HG03460 (cell line): ENCODE measurements around the gene C4B.
"Not testable (repeated sequence)": the region's sequence is repeated elsewhere in the genome, so short reads cannot be mapped to it uniquely, and the experiment has no call there.

Source experiments
- ATAC-seq: cut with Tn5 transposase; IDR thresholded peaks from one replicate; pipeline ENCODE4 v1.9.1; 2021; ENCODE audit not compliant: unreplicated experiment

Gene C4B

DNA sequence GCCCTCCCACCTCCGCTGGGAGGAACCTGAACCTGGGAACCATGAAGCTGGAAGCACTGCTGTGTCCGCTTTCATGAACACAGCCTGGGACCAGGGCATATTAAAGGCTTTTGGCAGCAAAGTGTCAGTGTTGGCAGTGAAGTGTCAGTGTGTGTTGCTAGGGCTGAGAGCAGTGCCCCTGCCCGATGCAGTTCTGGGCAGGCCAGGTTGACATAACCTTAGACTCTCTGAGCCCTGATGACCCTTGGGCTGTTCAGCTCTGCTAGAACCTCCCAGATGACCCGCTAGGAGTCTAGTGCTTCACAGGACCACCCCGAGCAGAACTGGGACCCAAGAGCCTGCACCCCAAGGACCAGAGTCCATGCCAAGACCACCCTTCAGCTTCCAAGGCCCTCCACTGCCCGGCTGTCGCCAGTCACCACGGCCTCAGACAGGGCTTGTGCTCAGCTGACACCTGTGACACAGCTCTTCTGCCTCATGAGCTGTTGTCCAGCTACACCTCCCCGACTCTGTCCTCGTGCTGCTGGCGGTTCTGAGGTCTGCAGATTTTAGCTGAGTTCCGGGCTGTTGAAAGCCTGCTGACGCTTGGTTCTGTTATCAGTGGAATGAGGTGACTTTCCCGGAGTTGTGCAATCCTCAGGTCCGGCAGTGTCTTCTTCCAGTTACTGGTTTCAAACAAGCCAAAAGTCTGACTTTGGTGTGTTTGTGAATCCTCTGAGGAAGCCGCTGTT, 20.9 kb downstream of the C4B start:
- not testable (repeated sequence) for ATAC-seq

DNA sequence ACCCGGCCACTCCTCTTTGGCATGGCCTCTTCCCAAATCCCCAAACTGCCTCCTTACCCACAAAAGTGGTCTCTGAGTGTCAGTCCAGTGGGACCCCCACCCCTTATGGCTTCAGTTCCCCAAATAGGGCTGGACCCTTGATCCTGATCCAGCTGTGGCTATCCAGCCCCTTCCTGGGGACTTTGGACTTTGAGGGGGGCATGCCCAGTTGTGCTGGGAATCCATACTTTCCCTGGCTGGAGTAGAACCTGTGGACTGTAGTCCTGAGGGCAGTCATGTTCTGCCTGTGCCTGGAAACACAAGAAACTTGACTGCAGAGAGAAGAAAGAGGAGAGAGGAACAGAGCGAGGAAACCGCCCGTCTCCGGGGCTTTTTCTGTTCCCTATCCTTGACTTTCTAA, 22.5 kb downstream of the C4B start:
- not testable (repeated sequence) for ATAC-seq

DNA sequence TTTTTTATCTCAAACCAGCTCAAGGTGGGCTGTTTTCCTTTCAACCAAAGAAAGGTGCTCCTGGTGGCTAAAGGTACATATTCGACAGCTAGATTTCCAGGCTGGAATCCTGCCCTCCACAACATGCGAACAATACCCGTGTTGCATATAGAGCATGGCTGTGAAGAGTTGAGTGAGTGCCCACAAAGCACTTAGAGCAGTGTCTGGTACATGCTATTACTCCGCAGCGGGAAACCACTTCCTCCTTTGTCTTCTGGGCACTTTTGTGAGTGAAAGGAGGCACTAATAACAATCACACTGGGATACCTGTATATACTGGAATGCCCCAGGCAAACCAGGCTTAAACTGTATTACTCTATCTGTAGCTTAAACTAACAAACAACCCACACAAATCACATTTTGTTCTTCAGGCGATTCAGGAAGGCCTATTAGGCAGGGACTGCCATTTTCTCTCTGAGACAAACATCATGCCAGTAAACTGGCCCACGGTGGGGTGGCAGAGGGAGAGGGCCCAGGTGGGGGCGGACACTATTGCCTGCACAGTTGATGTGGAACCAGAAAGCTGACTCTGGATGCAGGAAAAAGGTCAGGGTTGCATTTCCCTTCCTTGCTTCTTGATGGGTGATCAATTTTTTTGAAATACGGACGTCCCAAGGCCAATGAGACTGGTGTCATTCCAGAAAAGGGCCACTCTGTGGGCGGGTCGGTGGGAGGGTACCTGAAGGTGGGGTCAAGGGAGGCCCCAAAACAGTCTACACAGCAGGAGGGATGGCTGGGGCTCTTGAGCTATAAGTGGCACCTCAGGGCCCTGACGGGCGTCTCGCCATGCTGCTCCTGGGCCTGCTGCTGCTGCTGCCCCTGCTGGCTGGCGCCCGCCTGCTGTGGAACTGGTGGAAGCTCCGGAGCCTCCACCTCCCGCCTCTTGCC, 23.3 kb downstream of the C4B start, which contains the start of gene CYP21A2:
Gene CYP21A2 (plus strand): TSS at position 818 of the 927 bp plus-strand sequence. CDS start 8 bp downstream, at position 826.
- not testable (repeated sequence) for ATAC-seq

DNA sequence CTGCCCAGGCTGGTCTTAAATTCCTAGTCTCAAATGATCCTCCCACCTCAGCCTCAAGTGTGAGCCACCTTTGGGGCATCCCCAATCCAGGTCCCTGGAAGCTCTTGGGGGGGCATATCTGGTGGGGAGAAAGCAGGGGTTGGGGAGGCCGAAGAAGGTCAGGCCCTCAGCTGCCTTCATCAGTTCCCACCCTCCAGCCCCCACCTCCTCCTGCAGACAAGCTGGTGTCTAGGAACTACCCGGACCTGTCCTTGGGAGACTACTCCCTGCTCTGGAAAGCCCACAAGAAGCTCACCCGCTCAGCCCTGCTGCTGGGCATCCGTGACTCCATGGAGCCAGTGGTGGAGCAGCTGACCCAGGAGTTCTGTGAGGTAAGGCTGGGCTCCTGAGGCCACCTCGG, 24.3 kb downstream of the C4B start:
- not testable (repeated sequence) for ATAC-seq

DNA sequence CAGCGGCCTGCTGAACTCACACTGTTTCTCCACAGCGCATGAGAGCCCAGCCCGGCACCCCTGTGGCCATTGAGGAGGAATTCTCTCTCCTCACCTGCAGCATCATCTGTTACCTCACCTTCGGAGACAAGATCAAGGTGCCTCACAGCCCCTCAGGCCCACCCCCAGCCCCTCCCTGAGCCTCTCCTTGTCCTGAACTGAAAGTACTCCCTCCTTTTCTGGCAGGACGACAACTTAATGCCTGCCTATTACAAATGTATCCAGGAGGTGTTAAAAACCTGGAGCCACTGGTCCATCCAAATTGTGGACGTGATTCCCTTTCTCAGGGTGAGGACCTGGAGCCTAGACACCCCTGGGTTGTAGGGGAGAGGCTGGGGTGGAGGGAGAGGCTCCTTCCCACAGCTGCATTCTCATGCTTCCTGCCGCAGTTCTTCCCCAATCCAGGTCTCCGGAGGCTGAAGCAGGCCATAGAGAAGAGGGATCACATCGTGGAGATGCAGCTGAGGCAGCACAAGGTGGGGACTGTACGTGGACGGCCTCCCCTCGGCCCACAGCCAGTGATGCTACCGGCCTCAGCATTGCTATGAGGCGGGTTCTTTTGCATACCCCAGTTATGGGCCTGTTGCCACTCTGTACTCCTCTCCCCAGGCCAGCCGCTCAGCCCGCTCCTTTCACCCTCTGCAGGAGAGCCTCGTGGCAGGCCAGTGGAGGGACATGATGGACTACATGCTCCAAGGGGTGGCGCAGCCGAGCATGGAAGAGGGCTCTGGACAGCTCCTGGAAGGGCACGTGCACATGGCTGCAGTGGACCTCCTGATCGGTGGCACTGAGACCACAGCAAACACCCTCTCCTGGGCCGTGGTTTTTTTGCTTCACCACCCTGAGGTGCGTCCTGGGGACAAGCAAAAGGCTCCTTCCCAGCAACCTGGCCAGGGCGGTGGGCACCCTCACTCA, 25.0 kb downstream of the C4B start:
- ATAC-seq: not testable (repeated sequence)

DNA sequence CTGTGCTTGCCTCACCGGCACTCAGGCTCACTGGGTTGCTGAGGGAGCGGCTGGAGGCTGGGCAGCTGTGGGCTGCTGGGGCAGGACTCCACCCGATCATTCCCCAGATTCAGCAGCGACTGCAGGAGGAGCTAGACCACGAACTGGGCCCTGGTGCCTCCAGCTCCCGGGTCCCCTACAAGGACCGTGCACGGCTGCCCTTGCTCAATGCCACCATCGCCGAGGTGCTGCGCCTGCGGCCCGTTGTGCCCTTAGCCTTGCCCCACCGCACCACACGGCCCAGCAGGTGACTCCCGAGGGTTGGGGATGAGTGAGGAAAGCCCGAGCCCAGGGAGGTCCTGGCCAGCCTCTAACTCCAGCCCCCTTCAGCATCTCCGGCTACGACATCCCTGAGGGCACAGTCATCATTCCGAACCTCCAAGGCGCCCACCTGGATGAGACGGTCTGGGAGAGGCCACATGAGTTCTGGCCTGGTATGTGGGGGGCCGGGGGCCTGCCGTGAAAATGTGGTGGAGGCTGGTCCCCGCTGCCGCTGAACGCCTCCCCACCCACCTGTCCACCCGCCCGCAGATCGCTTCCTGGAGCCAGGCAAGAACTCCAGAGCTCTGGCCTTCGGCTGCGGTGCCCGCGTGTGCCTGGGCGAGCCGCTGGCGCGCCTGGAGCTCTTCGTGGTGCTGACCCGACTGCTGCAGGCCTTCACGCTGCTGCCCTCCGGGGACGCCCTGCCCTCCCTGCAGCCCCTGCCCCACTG, 25.9 kb downstream of the C4B start:
- ATAC-seq: not testable (repeated sequence)

DNA sequence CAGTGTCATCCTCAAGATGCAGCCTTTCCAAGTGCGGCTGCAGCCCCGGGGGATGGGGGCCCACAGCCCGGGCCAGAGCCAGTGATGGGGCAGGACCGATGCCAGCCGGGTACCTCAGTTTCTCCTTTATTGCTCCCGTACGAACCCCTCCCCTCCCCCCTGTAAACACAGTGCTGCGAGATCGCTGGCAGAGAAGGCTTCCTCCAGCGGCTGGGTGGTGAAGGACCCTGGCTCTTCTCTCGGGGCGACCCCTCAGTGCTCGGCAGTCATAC, 26.4 kb downstream of the C4B start:
- not testable (repeated sequence) for ATAC-seq

DNA sequence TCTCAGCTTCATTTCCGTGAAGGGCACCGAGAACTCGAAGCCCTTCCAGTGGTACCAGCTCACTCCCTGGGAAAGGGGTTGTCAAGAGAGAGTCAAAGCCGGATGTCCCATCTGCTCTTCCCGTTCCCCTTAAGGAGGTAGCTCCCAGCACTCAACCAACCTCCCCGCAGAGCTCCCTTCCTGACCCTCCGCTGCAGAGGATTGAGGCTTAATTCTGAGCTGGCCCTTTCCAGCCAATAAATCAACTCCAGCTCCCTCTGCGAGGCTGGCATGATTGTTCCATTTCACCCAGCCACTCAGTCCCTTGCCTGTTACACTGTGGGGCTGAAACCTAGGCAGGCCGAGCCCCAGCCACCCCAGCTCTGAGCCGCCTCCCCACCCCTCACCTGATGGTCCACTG, 26.8 kb downstream of the C4B start:
- ATAC-seq: not testable (repeated sequence)

DNA sequence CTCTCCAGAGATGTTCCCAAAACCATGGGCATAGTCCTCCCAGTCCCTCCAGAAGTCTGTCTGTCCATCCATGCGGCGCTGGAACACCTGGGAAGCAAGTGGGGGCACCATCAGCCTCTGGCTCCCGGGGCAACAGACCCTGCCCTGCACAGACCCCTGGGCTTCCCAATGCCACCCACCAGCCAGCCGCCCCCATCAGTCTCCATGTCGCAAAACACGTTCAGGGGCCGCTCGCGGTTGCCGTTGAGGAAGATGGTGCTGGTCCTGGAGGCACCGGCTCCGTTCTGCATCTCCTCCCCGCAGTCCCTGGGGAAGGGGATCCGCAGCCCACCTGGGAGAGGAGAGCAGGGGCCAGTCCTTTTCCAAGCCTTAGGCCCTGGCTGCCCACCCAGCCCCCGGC, 27.7 kb downstream of the C4B start:
- not testable (repeated sequence) for ATAC-seq

DNA sequence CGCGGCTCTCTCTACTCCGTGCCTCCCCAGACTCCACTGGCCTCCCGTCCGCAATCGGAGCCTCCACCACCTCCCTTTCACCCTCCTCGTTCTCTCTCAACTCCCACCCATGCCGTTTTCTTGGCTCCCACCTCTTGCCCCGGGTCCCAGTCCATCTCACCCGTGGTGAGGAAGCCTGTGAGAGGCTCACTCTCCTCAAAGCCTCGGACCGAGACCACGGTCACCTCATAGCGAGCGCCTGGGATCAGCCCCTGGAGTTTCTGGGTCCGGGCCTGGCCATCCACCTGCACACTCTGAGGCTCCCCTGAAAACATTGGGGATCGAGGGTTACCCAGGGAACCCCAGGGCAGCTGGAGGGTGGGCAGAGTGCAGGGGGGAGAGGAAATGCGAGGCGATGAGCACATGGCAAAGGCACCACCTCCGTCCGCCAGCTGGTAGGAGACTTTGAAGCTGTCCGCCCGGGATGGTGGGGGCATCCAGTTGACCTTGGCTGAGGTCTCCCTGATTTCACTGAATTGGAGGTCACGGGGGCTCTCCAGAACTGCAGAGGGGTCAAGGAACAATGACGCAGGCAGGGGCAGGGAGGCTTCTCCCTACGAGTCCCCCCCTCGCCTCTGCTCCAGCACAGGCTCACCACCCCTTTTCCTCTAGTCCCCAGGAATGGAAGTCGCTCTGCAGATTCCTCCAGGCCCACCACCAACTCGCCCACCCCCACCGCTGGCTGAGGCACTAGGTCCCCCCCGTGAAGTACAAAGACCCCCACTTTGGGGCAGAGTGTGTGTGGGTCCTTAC, 29.2 kb downstream of the C4B start:
- ATAC-seq: not testable (repeated sequence)

DNA sequence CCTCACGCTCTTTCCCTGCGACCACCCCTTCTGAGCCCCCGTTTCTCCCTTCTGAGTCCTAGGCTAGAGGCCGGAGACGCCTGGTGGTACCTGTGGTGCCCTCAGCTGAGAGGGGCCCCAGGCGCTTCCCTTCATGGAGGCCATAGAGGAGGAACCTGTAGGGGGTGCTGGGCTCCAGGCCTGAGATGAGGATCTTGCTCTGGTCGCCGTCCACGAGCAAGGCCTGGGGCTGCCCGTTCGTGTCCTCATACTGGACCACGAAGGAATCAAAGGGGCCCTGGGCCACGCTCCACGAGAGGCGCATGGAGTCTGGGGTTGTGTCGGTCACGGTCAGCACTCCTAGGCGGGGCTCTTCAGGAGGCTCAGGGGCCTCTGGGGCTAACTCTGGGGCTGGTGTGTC, 30.3 kb downstream of the C4B start:
- ATAC-seq: not testable (repeated sequence)

DNA sequence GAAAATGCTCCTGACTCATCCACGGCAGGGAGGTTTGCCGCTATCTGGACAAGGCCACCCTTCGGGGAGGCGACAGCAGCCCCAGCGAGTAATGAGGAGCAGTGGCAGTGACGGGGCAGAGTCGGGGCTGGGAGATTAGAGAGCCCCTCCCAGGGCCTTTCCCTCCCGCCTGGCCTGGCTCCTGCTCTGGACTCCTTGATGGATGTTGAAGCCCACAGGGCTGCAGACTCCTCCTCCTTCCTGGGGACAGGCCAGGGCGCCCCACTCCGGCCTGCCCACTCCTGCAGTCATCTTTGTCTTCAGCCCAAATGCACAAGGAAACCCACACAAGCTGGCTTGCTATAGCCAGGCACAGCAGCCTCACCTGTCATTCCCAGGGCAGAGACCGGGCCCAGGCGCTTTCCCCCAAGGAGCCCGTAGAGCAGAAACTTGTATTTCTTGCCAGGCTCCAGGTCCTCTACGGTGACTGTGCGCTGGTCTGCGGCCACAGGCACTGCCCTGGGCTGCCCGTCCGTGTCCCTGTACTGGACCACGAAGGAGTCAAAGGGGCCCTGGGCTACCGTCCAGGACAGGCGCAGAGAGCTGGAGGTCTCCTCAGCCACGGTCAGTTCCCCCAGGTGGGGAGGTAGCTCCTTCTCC, 31.3 kb downstream of the C4B start:
- ATAC-seq: no peak

DNA sequence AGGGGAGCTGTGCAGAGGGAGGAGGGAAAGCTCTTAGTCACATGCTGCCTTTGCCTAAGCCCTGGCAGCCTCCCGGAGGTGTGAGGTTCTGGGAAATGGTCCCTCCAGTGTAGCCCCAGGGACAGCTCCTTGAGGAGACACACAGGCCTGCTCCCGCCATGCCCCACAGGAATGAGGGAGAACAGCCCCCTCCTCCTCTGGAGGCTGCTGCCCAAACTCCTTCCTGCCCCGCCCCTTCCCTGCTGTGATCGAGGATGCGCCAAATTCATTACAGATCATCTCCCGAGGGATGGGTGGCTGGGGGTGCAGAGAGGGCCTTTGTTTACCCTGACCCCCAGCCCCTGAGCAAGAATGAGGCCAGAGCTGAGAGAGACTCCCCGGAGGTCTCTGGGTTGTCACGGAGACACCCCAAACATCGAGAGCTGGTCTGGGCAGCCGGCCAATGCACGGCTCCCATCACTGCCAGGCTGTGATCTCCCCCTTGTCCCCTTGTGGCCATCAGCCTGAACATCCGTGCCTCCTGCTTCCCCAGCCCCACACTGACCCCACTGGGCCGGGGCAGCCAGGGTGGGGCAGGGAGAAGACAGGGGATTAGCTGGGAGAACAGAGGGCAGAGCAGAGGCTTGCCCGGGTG, 32.0 kb downstream of the C4B start:
- no peak for ATAC-seq

DNA sequence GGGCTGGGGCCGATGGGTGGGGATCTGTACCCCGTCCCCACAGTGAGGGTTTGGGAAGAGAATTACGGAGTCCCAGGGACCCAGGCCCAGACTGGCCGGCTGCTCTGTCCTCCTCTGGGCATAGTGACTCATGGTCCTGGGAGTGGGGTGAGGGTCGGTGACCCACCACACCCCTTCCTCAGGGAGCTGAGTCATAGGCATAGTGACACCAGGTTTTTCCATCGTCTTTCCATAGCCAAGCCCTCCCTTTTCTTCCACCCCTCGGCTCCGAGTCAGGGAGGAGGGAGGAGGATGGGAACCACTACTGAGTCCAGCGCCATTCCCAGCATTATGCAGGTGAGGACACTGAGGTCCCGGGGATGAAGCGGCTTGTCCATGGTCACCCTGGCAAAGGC, 32.5 kb downstream of the C4B start:
- no peak for ATAC-seq

DNA sequence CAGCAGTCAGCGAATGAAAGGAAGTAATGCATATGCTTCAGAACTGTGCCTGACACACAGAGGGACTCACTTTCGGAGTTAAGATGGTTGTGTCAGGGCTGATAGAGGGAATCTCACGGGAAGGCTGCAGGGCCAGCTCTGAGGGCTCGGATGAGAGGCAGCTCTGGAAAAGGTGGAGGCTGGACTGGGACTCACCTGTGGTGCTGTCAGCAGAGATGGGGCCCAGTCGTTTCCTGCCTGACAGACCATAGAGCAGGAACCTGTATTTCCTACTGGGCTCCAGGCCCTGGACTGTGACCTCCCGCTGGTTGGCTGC, 32.9 kb downstream of the C4B start:
- ATAC-seq: no peak

DNA sequence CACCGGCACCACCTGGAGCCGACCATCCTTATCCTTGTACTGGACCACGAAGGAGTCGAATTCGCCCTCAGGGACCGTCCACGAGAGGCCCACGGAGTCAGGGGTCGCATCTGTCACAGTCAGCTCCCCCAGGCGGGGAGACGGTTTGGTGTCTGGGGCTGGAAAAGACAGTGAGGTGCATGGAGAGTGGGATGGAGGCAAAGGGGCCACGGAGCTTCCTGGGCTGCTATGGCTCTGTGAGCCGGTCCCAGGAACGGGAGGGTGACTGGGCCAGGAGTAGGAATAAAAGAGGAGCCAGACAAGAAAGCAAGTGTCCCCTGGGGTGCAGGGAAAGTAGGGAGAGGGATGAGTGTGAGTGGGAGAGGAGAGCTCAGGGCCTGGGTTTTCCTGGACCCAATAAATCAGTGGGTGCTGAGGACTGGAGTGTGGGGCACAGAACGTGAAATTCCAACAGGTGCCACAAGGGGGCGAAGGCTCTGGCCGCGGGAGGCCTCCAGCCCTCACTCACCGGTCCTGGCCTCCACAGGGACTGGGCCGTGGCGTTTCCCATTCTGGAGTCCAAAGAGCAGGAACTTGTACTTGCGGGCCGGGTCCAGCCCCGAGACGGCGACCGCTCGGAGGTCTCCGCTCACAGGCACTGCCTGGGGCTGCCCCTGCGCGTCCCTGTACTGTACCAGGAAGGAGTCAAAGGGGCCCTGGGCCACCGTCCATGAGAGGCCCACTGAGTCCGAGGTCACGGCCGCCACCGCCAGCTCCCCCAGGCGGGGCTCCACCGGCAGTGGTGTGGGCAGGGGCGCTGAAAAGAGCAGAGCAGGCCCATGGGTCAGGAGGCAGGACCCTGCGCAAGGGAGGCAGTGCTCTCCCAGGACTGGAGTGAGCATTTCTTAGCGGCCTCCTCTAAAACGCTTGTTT, 33.5 kb downstream of the C4B start:
- ATAC-seq: no peak

DNA sequence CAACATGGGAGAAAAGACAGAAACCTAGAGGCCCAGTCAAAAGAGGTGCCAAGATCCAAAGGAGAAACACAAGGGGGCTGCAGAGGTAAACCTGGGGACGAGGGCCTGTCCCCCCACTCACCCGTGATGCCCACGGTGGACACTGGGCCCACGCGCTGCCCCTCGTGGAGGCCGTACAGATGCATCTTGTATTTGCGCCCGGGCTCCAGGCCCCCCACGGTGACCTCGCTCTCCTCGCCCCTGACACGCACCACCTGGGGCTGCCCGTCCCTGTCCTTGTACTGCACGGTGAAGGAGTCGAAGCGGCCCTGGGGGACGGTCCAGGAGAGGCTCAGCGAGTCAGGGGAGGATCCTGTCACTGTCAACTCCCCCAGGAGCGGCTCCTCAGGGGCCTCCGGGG, 34.6 kb downstream of the C4B start:
- not testable (repeated sequence) for ATAC-seq

DNA sequence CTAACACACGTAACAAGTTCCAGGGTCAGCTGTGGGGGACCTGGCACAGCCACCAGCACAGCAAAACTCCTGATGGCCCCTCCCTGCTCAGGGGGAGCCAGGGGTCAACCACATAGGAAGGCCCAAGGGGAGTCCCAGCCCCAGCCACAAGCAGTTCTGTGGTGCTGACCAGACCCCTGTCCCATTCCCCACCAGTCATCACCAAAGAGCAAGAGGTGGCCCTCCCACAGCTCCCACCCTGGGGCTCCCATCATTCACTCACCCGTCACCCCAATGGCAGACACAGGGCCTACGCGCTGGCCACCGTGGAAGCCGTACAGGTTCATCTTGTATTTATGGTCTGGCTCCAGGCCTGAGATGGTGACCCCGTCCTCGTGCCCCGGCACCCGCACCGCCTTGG, 35.1 kb downstream of the C4B start:
- not testable (repeated sequence) for ATAC-seq
